WTC11 (cell line): ENCODE results near the gene VDR. TPM values are rescaled to one million over a fixed set of nuclear protein-coding genes. Genes with fewer than 3 reads are reported as not detected.

Source experiments
- ATAC-seq: fragments of 200-7000 bp; cut with Tn5 transposase; 2 replicates; pipeline ENCODE4 v1.10.0; 2021; ENCODE audit warnings: mild to moderate bottlenecking, moderate library complexity
- CTCF ChIA-PET: fragments of 300-600 bp; sonication (Branson Sonifier 250); formaldehyde crosslinking; loops from one replicate; lab custom pipeline; 2021; ENCODE audit warnings: antibody characterized with exemption; lab: Charles Lee
- POLR2A ChIA-PET: fragments of 350-600 bp; sonication (Branson Sonifier 250); formaldehyde crosslinking; loops from one replicate; lab custom pipeline; 2021; ENCODE audit warnings: antibody characterized with exemption; lab: Charles Lee
- DNase-seq: peaks from one replicate; pipeline ENCODE4 v3.0.0; 2021; ENCODE audit warnings: low spot score
- H3K27ac Mint-ChIP-seq: 2 replicates; pipeline ENCODE4 v1.8.0; 2021; ENCODE audit warnings: mixed read lengths
- H3K27me3 Mint-ChIP-seq: 2 replicates; pipeline ENCODE4 v1.8.0; 2021; ENCODE audit warnings: low read depth, mild to moderate bottlenecking, moderate library complexity, mixed read lengths
- H3K36me3 Mint-ChIP-seq: 2 replicates; pipeline ENCODE4 v1.8.0; 2021; ENCODE audit warnings: mixed read lengths
- H3K4me1 Mint-ChIP-seq: 2 replicates; pipeline ENCODE4 v1.8.0; 2022; ENCODE audit warnings: mixed read lengths
- H3K4me3 Mint-ChIP-seq: 2 replicates; pipeline ENCODE4 v1.8.0; 2021; ENCODE audit warnings: mild to moderate bottlenecking, moderate library complexity, mixed read lengths
- H3K9me3 Mint-ChIP-seq: 2 replicates; pipeline ENCODE4 v1.8.0; 2021; ENCODE audit warnings: mixed read lengths
- AR ChIP-seq: fragments of 250-450 bp; sonication (Bioruptor Pico); IDR thresholded peaks from 2 replicates; pipeline ENCODE4 v1.9.0; 2021; ENCODE audit warnings: mild to moderate bottlenecking
- ATF2 ChIP-seq: sonication (generic); formaldehyde crosslinking; IDR thresholded peaks from 2 replicates; pipeline ENCODE4 v1.8.1; 2022; ENCODE audit warnings: low read depth, missing genetic modification reagents, borderline replicate concordance
- CTCF ChIP-seq: fragments of 200-600 bp; IDR thresholded peaks from 2 replicates; pipeline ENCODE4 v1.8.0; 2022; ENCODE audit warnings: antibody characterized with exemption
- ETV6 ChIP-seq: sonication (generic); formaldehyde crosslinking; IDR thresholded peaks from 2 replicates; pipeline ENCODE4 v1.8.1; 2022; ENCODE audit warnings: mild to moderate bottlenecking, missing genetic modification reagents
- GRHL2 ChIP-seq: fragments of 250-450 bp; sonication (Bioruptor Pico); IDR thresholded peaks from 2 replicates; pipeline ENCODE4 v1.8.0; 2022; ENCODE audit warnings: mild to moderate bottlenecking, moderate library complexity; ENCODE audit not compliant: insufficient replicate concordance, severe bottlenecking
- GTF2I ChIP-seq: fragments of 250-450 bp; sonication (Bioruptor Pico); conservative IDR thresholded peaks from 2 replicates; pipeline ENCODE4 v1.4.0; 2021; ENCODE audit warnings: mild to moderate bottlenecking
- NFE2L1 ChIP-seq: sonication (generic); formaldehyde crosslinking; IDR thresholded peaks from 2 replicates; pipeline ENCODE4 v1.8.1; 2023; ENCODE audit warnings: missing genetic modification reagents
- NFYB ChIP-seq: sonication (generic); formaldehyde crosslinking; conservative IDR thresholded peaks from 2 replicates; pipeline ENCODE4 v1.8.0; 2022; ENCODE audit warnings: low read depth, missing genetic modification reagents
- NR3C1 ChIP-seq: sonication (generic); formaldehyde crosslinking; conservative IDR thresholded peaks from 2 replicates; pipeline ENCODE4 v1.8.1; 2023; ENCODE audit warnings: low read depth, mild to moderate bottlenecking, missing genetic modification reagents
- SOX15 ChIP-seq: fragments of 250-450 bp; sonication (Bioruptor Pico); IDR thresholded peaks from 2 replicates; pipeline ENCODE4 v1.9.0; 2021; ENCODE audit warnings: mild to moderate bottlenecking
- SP1 ChIP-seq: sonication (generic); formaldehyde crosslinking; conservative IDR thresholded peaks from 2 replicates; pipeline ENCODE4 v1.8.1; 2022; ENCODE audit warnings: missing genetic modification reagents
- TEAD1 ChIP-seq: sonication (generic); formaldehyde crosslinking; IDR thresholded peaks from 2 replicates; pipeline ENCODE4 v1.8.0; 2022; ENCODE audit warnings: mild to moderate bottlenecking, missing genetic modification reagents
- TEAD4 ChIP-seq: sonication (generic); formaldehyde crosslinking; IDR thresholded peaks from 2 replicates; pipeline ENCODE4 v1.8.0; 2022; ENCODE audit warnings: mild to moderate bottlenecking, missing genetic modification reagents
- USF1 ChIP-seq: sonication (generic); formaldehyde crosslinking; IDR thresholded peaks from 2 replicates; pipeline ENCODE4 v1.8.0; 2022; ENCODE audit warnings: mild to moderate bottlenecking, missing genetic modification reagents
- ZBTB21 ChIP-seq: sonication (generic); formaldehyde crosslinking; IDR thresholded peaks from 2 replicates; pipeline ENCODE4 v1.8.1; 2023; ENCODE audit warnings: mild to moderate bottlenecking, missing genetic modification reagents, borderline replicate concordance
- ZBTB43 ChIP-seq: sonication (generic); formaldehyde crosslinking; IDR thresholded peaks from 2 replicates; pipeline ENCODE4 v1.8.1; 2023; ENCODE audit warnings: mild to moderate bottlenecking, missing genetic modification reagents
- ZMAT4 ChIP-seq: fragments of 250-450 bp; sonication (Bioruptor Pico); IDR thresholded peaks from 2 replicates; pipeline ENCODE4 v1.9.0; 2021; ENCODE audit warnings: mild to moderate bottlenecking
- ZNF219 ChIP-seq: sonication (generic); formaldehyde crosslinking; IDR thresholded peaks from 2 replicates; pipeline ENCODE4 v1.8.0; 2023; ENCODE audit warnings: missing genetic modification reagents, mild to moderate bottlenecking, borderline replicate concordance
- ZNF263 ChIP-seq: sonication (generic); formaldehyde crosslinking; IDR thresholded peaks from 2 replicates; pipeline ENCODE4 v1.8.1; 2022; ENCODE audit warnings: low read depth, mild to moderate bottlenecking, moderate library complexity, missing genetic modification reagents
- ZNF281 ChIP-seq: sonication (generic); formaldehyde crosslinking; IDR thresholded peaks from 2 replicates; pipeline ENCODE4 v1.8.0; 2023; ENCODE audit warnings: mild to moderate bottlenecking, missing genetic modification reagents
- total RNA-seq: library from RNA; stranded (reverse); gene quantifications from 3 replicates; pipeline ENCODE4 v1.2.3, GENCODE V29; 2021
- TF ChIP-seq, protein P1 (sequence below): sonication (generic); formaldehyde crosslinking; IDR thresholded peaks from 2 replicates; pipeline ENCODE4 v1.8.1; 2023; ENCODE audit warnings: mild to moderate bottlenecking, moderate library complexity, missing genetic modification reagents
- TF ChIP-seq, protein P2 (sequence below): sonication (generic); formaldehyde crosslinking; conservative IDR thresholded peaks from 2 replicates; pipeline ENCODE4 v1.8.1; 2022; ENCODE audit warnings: mild to moderate bottlenecking, missing genetic modification reagents

VDR gene
- total RNA-seq, 1 experiment from 2014 or later: 1.3 TPM

DNA sequence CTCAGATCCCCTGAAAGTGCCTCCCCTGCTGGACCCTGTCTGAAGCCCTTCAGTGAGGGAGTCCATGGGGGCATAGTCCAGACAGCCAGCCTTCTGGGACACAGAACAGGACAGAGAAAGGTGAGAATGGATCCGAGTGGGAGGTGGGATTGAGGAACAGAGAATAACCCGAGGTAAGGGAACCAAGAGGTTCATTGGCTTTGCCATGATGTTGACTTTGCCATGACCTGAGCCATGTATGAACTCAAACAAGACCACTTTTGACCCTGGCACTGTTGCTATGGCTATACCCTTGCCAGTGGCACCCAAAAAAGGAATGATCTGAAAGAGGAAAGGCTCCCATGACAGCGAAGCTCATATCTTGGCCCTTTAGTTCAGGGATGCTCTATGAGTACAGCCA, 22.6 kb upstream of the VDR start:
- Mint-ChIP-seq H3K27ac (no peak overlapping the region), H3K4me3 (no peak overlapping the region)
- TF ChIP-seq TEAD1 (CRISPR knock-in tag) (no peak), NR3C1 (no peak), ZNF219 (CRISPR knock-in tag) (no peak), USF1 (CRISPR knock-in tag) (no peak), SOX15 (no peak), ATF2 (CRISPR knock-in tag) (no peak), GRHL2 (CRISPR knock-in tag) (no peak), GTF2I (CRISPR knock-in tag) (no peak), SP1 (CRISPR knock-in tag) (no peak), ETV6 (CRISPR knock-in tag) (no peak), NFYB (no peak), NFE2L1 (CRISPR knock-in tag) (no peak), ZNF263 (no peak), AR (CRISPR knock-in tag) (no peak), CTCF (no peak)
- TF ChIP-seq, protein P1, sequence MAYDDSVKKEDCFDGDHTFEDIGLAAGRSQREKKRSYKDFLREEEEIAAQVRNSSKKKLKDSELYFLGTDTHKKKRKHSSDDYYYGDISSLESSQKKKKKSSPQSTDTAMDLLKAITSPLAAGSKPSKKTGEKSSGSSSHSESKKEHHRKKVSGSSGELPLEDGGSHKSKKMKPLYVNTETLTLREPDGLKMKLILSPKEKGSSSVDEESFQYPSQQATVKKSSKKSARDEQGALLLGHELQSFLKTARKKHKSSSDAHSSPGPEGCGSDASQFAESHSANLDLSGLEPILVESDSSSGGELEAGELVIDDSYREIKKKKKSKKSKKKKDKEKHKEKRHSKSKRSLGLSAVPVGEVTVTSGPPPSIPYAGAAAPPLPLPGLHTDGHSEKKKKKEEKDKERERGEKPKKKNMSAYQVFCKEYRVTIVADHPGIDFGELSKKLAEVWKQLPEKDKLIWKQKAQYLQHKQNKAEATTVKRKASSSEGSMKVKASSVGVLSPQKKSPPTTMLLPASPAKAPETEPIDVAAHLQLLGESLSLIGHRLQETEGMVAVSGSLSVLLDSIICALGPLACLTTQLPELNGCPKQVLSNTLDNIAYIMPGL (CRISPR knock-in tag): no peak
- TF ChIP-seq, all 79 proteins: peak for 0
- POLR2A ChIA-PET: no interaction called here
- Mint-ChIP-seq H3K27me3 (peaks cover 20% of the 10 kb centered on the region), H3K4me1 (no peaks in the 10 kb centered on the region), H3K36me3 (no peaks in the 10 kb centered on the region), H3K9me3 (no peaks in the 10 kb centered on the region)
- no peak for DNase-seq
- CTCF ChIA-PET: interaction anchor here (1.5 to 2.3 kb wide), 2 partner anchors 22 to 23 kb away, joined by 4 to 7 read pairs; partner anchors contain the start of gene VDR
- no peak for ATAC-seq

DNA sequence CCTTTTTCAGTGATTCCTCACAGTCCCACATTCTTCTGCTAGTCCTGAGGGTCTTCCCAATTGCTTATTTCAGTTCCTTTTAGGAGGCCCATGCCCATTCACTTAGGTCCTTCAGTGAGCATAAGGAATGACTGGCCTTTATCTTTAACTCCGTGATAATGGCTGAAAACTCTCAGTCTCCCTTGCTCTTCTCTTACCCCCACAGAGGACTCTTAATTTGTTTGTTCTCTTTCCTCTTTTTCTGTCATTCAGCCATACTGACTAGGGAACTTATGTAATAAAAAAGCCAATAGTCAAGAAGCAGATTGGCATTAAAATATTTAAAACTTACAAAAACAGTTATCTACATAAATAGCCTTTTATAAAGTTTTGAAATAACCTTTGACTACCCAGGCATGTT, 17.1 kb upstream of the VDR start:
- Mint-ChIP-seq H3K4me3 (no peak overlapping the region), H3K27me3 (peaks cover 22% of the 10 kb centered on the region), H3K27ac (no peak overlapping the region), H3K36me3 (no peaks in the 10 kb centered on the region), H3K9me3 (no peaks in the 10 kb centered on the region), H3K4me1 (no peaks in the 10 kb centered on the region)
- ChIA-PET POLR2A (no interaction called here), CTCF (interaction anchor here (1.0 to 1.6 kb wide), 3 partner anchors 9 to 20 kb away, joined by 4 to 5 read pairs (median 4); partner anchors contain the start of gene VDR)
- ATAC-seq (no peak), DNase-seq (no peak)
- TF ChIP-seq SP1 (CRISPR knock-in tag) (no peak), ZMAT4 (CRISPR knock-in tag) (no peak), ZBTB21 (CRISPR knock-in tag) (no peak), ZBTB43 (CRISPR knock-in tag) (no peak), TEAD4 (CRISPR knock-in tag) (no peak), ZNF281 (CRISPR knock-in tag) (no peak)
- TF ChIP-seq, protein P2, sequence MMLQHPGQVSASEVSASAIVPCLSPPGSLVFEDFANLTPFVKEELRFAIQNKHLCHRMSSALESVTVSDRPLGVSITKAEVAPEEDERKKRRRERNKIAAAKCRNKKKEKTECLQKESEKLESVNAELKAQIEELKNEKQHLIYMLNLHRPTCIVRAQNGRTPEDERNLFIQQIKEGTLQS: no peak
